GM18867 (cell line): ENCODE measurements around the gene ZNRF2.
"Not testable (repeated sequence)": the region's sequence is repeated elsewhere in the genome, so short reads cannot be mapped to it uniquely, and the experiment has no call there.

ENCODE experiments used
- ATAC-seq: cut with Tn5 transposase; IDR thresholded peaks from one replicate; pipeline ENCODE4 v1.9.1; 2021; ENCODE audit warnings: mild to moderate bottlenecking, moderate library complexity; ENCODE audit not compliant: unreplicated experiment

Gene ZNRF2

GRCh38 chr7:30353532-30353931, 69.1 kb downstream of the ZNRF2 start:
- ATAC-seq = no peak

DNA sequence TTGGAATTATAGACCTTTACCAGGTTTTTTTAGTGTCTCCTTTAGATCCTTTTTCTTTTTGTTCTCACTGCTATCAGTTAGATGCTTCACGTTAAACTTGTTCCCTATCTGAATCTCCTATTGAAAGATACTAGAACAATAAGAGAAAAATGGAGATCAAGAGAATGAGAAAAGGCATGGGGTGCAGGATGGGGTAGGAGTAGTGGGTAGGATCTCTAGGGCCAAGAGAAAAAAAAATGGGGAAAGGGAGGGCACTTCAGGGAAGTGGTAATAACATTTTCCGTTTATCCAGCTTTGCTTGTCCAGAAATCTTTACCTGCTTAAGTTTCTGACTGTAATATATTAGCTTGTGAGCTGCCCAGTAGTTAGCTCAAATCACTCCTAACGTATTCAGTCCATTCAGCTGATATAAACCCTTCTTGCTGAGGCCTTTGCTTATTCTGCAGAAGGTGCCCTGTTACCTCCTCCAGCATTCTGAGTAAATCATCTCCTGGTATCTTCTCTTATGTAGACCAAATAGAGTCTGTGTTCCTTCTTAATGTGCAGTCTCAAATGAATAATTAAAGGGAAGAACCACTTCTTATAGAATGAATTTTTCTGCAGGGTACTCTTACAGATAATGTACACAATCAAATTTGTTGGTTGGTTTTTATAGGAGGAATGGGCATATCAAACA, 69.7 kb downstream of the ZNRF2 start:
- no peak for ATAC-seq

- ATAC-seq = no peak
These were observed 70.4 kb downstream of the ZNRF2 start for GRCh38 chr7:30354791-30355190.

- ATAC-seq = no peak
These were observed 75.6 kb downstream of the ZNRF2 start for GRCh38 chr7:30359957-30360356.

DNA sequence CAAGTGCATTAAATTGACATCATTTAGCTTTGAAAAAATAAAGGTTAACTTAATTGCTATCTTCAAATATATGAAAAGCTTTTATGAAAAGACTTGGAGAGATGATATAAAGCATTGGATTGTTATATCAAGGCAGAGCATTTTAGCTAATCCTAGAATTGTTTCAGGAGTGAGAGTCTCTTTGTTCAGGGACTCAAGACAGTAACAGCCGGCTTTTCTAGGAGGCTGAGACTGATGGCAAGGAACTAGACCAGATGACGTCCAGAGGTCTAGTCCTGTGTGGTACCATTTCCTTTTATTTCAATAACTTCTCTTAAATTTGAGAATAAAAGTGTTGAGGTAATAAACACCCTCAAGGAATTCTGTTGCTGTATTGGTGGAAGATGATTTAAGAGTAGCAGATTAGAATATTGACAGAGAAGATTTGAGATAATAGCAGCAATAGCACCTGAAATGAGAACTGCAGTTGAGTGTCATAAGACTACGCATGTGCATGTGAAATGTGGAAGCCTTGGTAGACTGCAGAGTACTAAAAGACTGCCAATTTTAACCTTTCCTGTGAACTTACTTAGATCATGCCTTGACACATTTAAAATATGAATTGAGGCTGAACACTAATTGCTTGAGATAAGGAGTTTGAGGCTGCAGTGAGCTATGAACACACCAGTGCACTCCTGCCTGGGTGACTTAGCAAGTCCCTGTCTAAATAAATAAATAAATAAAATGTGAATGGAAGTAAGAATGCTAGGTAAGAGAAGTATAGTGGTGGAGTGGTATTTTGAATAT, 79.6 kb downstream of the ZNRF2 start:
- ATAC-seq = no peak

DNA sequence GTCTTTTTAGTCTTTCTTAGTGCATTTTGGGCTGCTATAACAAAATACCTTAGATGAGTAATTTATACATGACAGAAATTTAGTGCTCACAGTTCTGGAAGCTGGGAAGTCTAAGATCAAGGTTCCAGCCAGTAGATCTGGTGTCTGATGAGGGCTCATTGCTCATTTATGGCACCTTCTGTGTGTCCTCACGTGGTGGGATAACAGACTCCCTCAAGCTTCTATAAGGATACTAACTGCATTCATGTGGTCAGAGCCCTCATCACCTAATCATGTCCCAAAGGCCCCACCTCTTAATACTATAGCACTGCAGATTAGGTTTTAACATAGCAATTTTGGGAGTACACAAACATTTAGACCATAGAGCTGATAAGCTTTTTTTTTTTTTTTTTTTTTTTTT, 80.4 kb downstream of the ZNRF2 start:
- no peak for ATAC-seq

- ATAC-seq = no peak
These were observed 81.2 kb downstream of the ZNRF2 start for GRCh38 chr7:30365621-30366020.

- no peak for ATAC-seq
These were observed 82.2 kb downstream of the ZNRF2 start for GRCh38 chr7:30366606-30367005.

DNA sequence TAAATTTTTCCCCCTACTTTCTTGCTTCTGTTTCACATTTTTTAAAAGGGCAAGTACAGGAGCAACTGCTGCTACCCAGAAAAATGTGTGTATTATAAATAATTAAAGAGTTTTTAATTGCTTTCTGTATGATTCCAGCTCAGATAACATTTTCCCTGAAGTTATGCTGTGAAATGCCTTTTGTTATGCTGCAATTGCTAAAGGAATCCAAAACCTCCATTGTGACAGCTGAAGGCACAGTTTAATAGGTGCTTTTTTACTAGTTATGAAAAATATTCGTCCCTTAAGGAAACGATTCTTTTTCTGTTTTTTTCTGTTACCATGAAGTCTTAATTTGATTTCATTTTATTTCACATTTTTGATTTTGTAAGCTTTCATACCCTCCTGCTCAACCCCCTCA, 83.2 kb downstream of the ZNRF2 start:
- ATAC-seq = no peak

- ATAC-seq = no peak
These were observed 85.5 kb downstream of the ZNRF2 start for GRCh38 chr7:30369879-30370278.

- ATAC-seq = no peak
These were observed 86.9 kb downstream of the ZNRF2 start for GRCh38 chr7:30371321-30371720.

DNA sequence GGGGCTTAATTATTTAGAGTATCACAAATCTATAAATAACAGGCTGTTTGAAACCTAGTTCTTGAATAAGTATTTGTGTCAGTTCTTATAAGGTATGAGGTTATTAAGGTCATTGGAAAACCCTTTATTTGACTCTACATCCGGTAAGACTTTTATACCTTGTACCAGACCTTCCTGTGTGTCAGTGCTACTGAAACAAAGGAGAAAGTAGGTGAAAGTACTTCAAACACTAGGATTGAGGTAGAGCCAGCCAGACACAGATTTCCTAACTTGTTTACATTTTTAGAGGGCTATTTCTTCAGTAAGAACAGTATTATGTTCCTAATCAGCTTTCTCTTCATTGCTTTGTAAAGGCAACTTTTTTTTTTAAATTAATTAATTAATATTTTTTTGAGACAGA, 93.9 kb downstream of the ZNRF2 start:
- ATAC-seq = no peak

DNA sequence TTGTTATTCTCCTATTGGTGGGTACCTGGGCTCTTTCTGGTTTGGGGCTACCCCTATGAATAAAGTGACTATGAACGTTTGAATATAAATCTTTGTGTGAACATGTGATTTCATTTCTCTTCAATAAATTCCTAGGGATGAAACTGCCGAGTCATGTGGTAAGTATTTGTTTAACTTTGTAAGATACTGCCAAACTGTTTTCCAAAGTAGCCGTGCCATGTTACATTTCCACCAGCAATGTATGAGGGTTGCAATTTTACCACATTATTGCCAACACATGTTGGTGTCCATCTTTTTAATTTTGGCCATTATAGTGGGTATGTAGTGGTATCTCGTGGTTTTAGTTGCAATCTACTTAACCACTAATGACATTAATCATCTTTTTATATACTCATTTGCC, 94.7 kb downstream of the ZNRF2 start:
- ATAC-seq = no peak

DNA sequence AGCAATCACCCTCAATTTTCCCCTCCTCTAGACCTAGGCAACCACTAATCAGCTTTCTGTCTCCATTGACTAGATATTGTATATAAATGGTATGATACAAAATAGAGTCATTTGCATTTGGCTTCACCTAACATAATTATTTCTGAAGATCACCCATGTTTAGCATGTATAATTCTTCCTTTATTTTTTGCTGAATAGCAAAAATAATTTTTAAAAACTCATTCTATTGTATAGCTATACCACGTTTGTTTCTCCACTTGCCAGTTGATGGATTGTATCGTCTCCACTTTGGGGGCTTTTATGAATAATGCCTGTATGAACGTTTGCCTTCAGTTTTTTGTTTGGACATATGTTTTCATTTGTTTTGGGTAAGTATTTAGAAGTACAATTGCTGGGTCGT, 95.3 kb downstream of the ZNRF2 start:
- ATAC-seq = no peak

DNA sequence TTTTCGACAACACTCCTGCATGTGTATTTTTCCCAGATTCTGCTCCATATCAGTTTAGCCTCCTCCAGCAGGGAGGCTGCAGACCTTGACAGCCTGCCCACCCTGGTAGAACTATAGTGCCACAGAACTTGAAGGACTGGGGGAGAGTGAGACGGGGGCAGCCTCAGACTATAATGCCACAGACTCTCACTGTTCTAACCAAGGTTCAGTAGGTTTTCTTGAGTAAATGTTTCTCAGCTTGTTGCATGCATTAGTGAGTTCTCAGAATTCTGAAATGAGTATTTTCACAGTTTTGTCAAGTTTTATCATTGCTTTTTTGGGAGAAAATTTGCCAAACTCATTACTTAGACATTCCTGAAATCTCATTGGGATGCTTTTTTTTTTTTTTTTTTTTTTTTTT, 95.9 kb downstream of the ZNRF2 start:
- no peak for ATAC-seq

DNA sequence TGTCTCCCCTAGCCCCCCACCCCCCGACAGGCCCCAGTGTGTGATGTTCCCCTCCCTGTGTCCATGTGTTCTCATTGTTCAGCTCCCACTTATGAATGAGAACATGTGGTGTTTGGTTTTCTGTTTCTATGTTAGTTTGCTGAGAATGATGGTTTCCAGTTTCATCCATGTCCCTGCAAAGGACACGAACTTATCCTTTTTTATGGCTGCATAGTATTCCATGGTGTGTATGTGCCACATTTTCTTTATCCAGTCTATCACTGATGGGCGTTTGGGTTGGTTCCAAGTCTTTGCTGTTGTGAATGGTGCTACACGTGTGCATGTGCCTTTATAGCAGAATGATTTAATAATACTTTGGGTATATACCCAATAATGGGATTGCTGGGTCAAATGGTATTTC, 96.4 kb downstream of the ZNRF2 start:
- not testable (repeated sequence) for ATAC-seq

- no peak for ATAC-seq
These were observed 98.2 kb downstream of the ZNRF2 start for GRCh38 chr7:30382607-30383006.

- no peak for ATAC-seq
These were observed 105.4 kb downstream of the ZNRF2 start for GRCh38 chr7:30389791-30390190.

GRCh38 chr7:30390736-30391636, 106.6 kb downstream of the ZNRF2 start:
- no peak for ATAC-seq

DNA sequence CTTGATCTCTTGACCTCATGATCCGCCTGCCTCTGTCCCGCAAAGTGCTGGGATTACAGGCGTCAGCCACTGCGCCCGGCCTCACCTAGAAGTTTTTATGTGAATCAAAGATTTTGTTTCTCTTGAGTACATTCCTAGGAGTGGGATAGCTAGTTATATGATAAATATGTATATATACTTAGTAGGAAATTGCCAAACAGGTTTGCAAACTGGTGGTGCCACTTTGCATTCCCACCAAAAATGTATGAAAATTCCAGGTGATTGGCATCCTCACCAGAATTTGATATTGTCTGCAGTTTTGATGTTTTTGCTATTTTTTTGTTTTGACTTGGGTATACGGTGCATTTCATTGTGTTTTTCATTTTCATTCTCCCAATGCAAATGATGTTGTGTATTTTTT, 107.4 kb downstream of the ZNRF2 start:
- no peak for ATAC-seq

GRCh38 chr7:30395676-30396075, 111.3 kb downstream of the ZNRF2 start:
- no peak for ATAC-seq

DNA sequence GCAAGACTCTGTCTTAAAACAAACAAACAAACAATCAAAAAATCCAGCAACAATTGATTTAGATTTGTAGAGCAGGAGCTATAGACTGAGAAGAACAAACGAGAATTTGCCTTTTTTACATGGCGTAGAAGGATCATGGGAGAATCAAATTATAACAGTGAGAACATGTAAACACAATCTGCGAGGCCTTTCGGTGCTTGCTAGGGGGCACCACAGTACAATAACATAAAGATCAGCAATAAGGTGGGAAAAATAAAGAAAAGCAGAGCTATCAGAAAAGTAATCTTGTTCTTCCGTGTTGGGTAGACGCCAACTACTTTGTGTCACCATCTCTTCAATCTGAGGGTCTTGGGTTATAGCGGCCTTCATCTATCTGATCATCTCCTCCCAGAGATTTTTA, 112.0 kb downstream of the ZNRF2 start:
- no peak for ATAC-seq
